PC-9 (cell line): ENCODE measurements around the gene MRPS33. TPM values are rescaled to one million over a fixed set of nuclear protein-coding genes. Genes with fewer than 3 reads are reported as not detected.

Source experiments
- BruUV-seq: library from RNA; stranded (reverse); fragments of 400-500 nt; replicated peaks from 2 replicates; lab custom pipeline; 2021; lab: Mats Ljungman, UMichigan
- CTCF ChIA-PET: fragments of 300-600 bp; sonication (Branson Sonifier 250); formaldehyde crosslinking; loops from one replicate; lab custom pipeline; 2022; ENCODE audit warnings: antibody characterized with exemption; lab: Charles Lee
- POLR2A ChIA-PET: fragments of 300-600 bp; sonication (Branson Sonifier 250); formaldehyde crosslinking; loops from one replicate; lab custom pipeline; 2022; ENCODE audit warnings: antibody characterized with exemption; ENCODE audit not compliant: unreplicated experiment; lab: Charles Lee
- DNase-seq, 2 experiments: peaks; one replicate each; pipeline versions ENCODE4 v3.0.0 to v3.0.0-alpha.2; 2015 to 2022; ENCODE audit warnings: mixed read lengths in 1 of 2
- H2AFZ ChIP-seq: fragments of 200-600 bp; sonication (generic); 2 replicates; pipeline ENCODE4 v1.8.1; 2017; ENCODE audit warnings: antibody characterized with exemption
- H3F3A ChIP-seq: fragments of 200-600 bp; sonication (generic); 2 replicates; pipeline ENCODE4 v1.8.1; 2017; ENCODE audit warnings: antibody characterized with exemption, mild to moderate bottlenecking, low read depth; ENCODE audit not compliant: insufficient read depth
- H3K27ac ChIP-seq: fragments of 200-600 bp; sonication (generic); 2 replicates; pipeline ENCODE4 v1.6.1; 2016; ENCODE audit warnings: mixed run types
- H3K27me3 ChIP-seq: fragments of 200-600 bp; sonication (generic); 2 replicates; pipeline ENCODE4 v1.6.1; 2016; ENCODE audit warnings: low read depth, mixed run types; ENCODE audit not compliant: insufficient read depth
- H3K36me3 ChIP-seq: fragments of 200-600 bp; sonication (generic); 2 replicates; pipeline ENCODE4 v1.6.1; 2016; ENCODE audit warnings: low read depth, mixed run types
- H3K4me1 ChIP-seq: fragments of 200-600 bp; sonication (generic); replicated peaks from 2 replicates; pipeline ENCODE4 v1.6.1; 2016; ENCODE audit warnings: mixed run types; ENCODE audit not compliant: insufficient read depth
- H3K4me2 ChIP-seq: fragments of 200-600 bp; sonication (generic); 2 replicates; pipeline ENCODE4 v1.6.1; 2017; ENCODE audit warnings: mixed run types
- H3K4me3 ChIP-seq: fragments of 200-600 bp; sonication (generic); 2 replicates; pipeline ENCODE4 v1.6.1; 2016; ENCODE audit warnings: mixed run types
- H3K79me2 ChIP-seq: fragments of 200-600 bp; sonication (generic); 2 replicates; pipeline ENCODE4 v1.6.1; 2017; ENCODE audit warnings: low read depth, mixed run types
- H3K9me2 ChIP-seq: fragments of 200-600 bp; sonication (generic); 2 replicates; pipeline ENCODE4 v1.8.1; 2017; ENCODE audit warnings: mild to moderate bottlenecking; ENCODE audit not compliant: insufficient read depth
- H3K9me3 ChIP-seq: fragments of 200-600 bp; sonication (generic); 2 replicates; pipeline ENCODE4 v1.8.1; 2016; ENCODE audit warnings: low read depth; ENCODE audit not compliant: insufficient read depth
- H4K20me1 ChIP-seq: fragments of 200-600 bp; sonication (generic); 2 replicates; pipeline ENCODE4 v1.8.1; 2017; ENCODE audit not compliant: insufficient read depth
- CTCF ChIP-seq: fragments of 200-600 bp; sonication (generic); conservative IDR thresholded peaks from 2 replicates; pipeline ENCODE4 v1.6.1; 2017; ENCODE audit warnings: mixed run types, antibody characterized with exemption, mild to moderate bottlenecking, moderate library complexity
- EZH2 ChIP-seq: fragments of 200-600 bp; sonication (generic); IDR thresholded peaks from 2 replicates; pipeline ENCODE4 v1.8.0; 2017; ENCODE audit warnings: antibody characterized with exemption, low read depth
- intact Hi-C: fragments of 100-400 bp; cut with micrococcal nuclease; formaldehyde crosslinking; loops from one replicate; pipeline ENCODE4 v1.10.0; 2022; ENCODE audit not compliant: unreplicated experiment
- total RNA-seq: library from RNA; stranded (reverse); gene quantifications from 2 replicates; pipeline ENCODE4 v1.2.3, GENCODE V29; 2021

Gene MRPS33
- total RNA-seq, 1 experiment from 2014 or later: 84.4 TPM

GRCh38 chr7:141016349-141016748 lies 1.6 kb upstream of the MRPS33 start:
- TF ChIP-seq CTCF: no peak
- TF ChIP-seq EZH2: no peak
- BruUV-seq: no TSS peak
- Histone ChIP-seq H3K9me3 (no peaks in the 10 kb centered on the region), H3K79me2 (peaks cover 24% of the 10 kb centered on the region), H2AFZ (no peak overlapping the region), H3K27ac (no peak overlapping the region), H3K4me2 (no peak overlapping the region), H3K27me3 (peaks cover 24% of the 10 kb centered on the region; the same call in 1 of the 2 replicates), H4K20me1 (no peaks in the 10 kb centered on the region), H3F3A (no peaks in the 10 kb centered on the region; the same call in 1 of the 2 replicates), H3K36me3 (no peaks in the 10 kb centered on the region), H3K9me2 (no peaks in the 10 kb centered on the region), H3K4me1 (peaks cover 16% of the 10 kb centered on the region), H3K4me3 (no peak overlapping the region)
- ChIA-PET POLR2A (interaction anchor here (0.6 to 0.7 kb wide), 2 partner anchors 292 to 320 kb away, joined by 7 to 28 read pairs; no protein-coding TSS in a partner anchor), CTCF (interaction anchor here (0.6 kb wide), 1 partner anchor 509 kb away, joined by 3 read pairs; no protein-coding TSS in a partner anchor)
- intact Hi-C loops: loop anchor here (2.0 to 10.0 kb wide), 3 partner anchors 516 to 771 kb away; partner anchors contain the start of gene RAB19
- DNase-seq: no peak

- Histone ChIP-seq H3K4me3 (peak overlapping the region; percentile 91), H2AFZ (peak overlapping the region; percentile 94), H3K9me2 (no peaks in the 10 kb centered on the region), H3K36me3 (no peaks in the 10 kb centered on the region), H3K4me2 (peak overlapping the region; percentile 83), H3K27me3 (peaks cover 23% of the 10 kb centered on the region; the same call in 1 of the 2 replicates), H3F3A (no peaks in the 10 kb centered on the region; the same call in 1 of the 2 replicates), H3K4me1 (peaks cover 16% of the 10 kb centered on the region), H3K79me2 (peaks cover 32% of the 10 kb centered on the region), H4K20me1 (no peaks in the 10 kb centered on the region), H3K27ac (peak overlapping the region; percentile 42), H3K9me3 (no peaks in the 10 kb centered on the region)
- CTCF ChIA-PET: interaction anchor here (0.7 to 2.2 kb wide), 3 partner anchors 203 to 536 kb away, joined by 3 to 10 read pairs (median 6); no protein-coding TSS in a partner anchor
- intact Hi-C loops: loop anchor here (2.0 to 10.0 kb wide), 7 partner anchors 89 to 637 kb away; partner anchors contain the start of genes ADCK2, BRAF, MKRN1 and RAB19
- no peak for TF ChIP-seq CTCF
- TF ChIP-seq EZH2: no peak
- POLR2A ChIA-PET: interaction anchor here (0.7 kb wide), 1 partner anchor 317 kb away, joined by 5 read pairs; no protein-coding TSS in a partner anchor
- no TSS peak for BruUV-seq
- peak in 1 of 2 experiments; percentile 35 for DNase-seq
These were observed 628 bp downstream of the MRPS33 start for GRCh38 chr7:141014125-141014523.

- H3K27ac ChIP-seq: no peak overlapping the region
- H3F3A ChIP-seq: no peaks in the 10 kb centered on the region; the same call in 1 of the 2 replicates
- H3K9me3 ChIP-seq: no peaks in the 10 kb centered on the region
- peak overlapping the region; percentile 91 for H3K4me3 ChIP-seq
- H3K79me2 ChIP-seq: peaks cover 32% of the 10 kb centered on the region
- no peaks in the 10 kb centered on the region for H3K9me2 ChIP-seq
- no peak for DNase-seq
- H3K4me2 ChIP-seq: peak overlapping the region; percentile 83
- CTCF ChIA-PET: interaction anchor here (2.2 kb wide), 1 partner anchor 202 kb away, joined by 10 read pairs; no protein-coding TSS in a partner anchor
- POLR2A ChIA-PET: no interaction called here
- peaks cover 16% of the 10 kb centered on the region for H3K4me1 ChIP-seq
- H3K27me3 ChIP-seq: peaks cover 20% of the 10 kb centered on the region; the same call in 1 of the 2 replicates
- no peaks in the 10 kb centered on the region for H3K36me3 ChIP-seq
- TF ChIP-seq CTCF (no peak), EZH2 (no peak)
- no TSS peak for BruUV-seq
- H2AFZ ChIP-seq: no peak overlapping the region
- intact Hi-C loops: loop anchor here (5.0 to 10.0 kb wide), 4 partner anchors 281 to 609 kb away; partner anchors contain the start of genes ADCK2 and RAB19
- H4K20me1 ChIP-seq: no peaks in the 10 kb centered on the region
These were observed 1.4 kb downstream of the MRPS33 start for GRCh38 chr7:141013345-141013715.
